Liver (tissue), 9 donors: ENCODE results near the gene RNF8. TPM values are rescaled to one million over a fixed set of nuclear protein-coding genes. Genes with fewer than 3 reads are reported as not detected.

Source experiments
- DNase-seq: peaks from one replicate; pipeline ENCODE4 v3.0.0-alpha.2; 2017; ENCODE audit warnings: low spot score
- H3K27ac ChIP-seq, 2 donors: one replicate each; pipeline ENCODE4 v1.7.0; 2013; ENCODE audit warnings: inconsistent platforms in 2 of 2, low read length in 2 of 2, control low read depth in 1 of 2, low read depth in 1 of 2, mild to moderate bottlenecking in 1 of 2
- H3K27me3 ChIP-seq, 4 donors: one replicate each; pipeline versions ENCODE4 v1.6.1 to v1.7.0; 2013; ENCODE audit warnings: low read length in 3 of 4, inconsistent platforms in 1 of 4, mild to moderate bottlenecking in 1 of 4, moderate library complexity in 1 of 4; ENCODE audit not compliant: control insufficient read depth in 4 of 4, insufficient read depth in 4 of 4
- H3K36me3 ChIP-seq, 4 donors: one replicate each; pipeline versions ENCODE4 v1.6.1 to v1.7.0; 2013; ENCODE audit warnings: low read length in 3 of 4, mild to moderate bottlenecking in 3 of 4, low read depth in 1 of 4, moderate library complexity in 1 of 4; ENCODE audit not compliant: control insufficient read depth in 4 of 4, insufficient read depth in 3 of 4
- H3K4me1 ChIP-seq, 4 donors: one replicate each; pipeline versions ENCODE4 v1.6.1 to v1.7.0; 2013; ENCODE audit warnings: low read length in 3 of 4, mild to moderate bottlenecking in 3 of 4, moderate library complexity in 1 of 4; ENCODE audit not compliant: control insufficient read depth in 4 of 4, insufficient read depth in 4 of 4
- H3K4me3 ChIP-seq, 3 donors: one replicate each; pipeline versions ENCODE4 v1.6.1 to v1.7.0; 2013; ENCODE audit warnings: low read length in 3 of 3, control low read depth in 1 of 3, low read depth in 1 of 3, mild to moderate bottlenecking in 1 of 3
- H3K9ac ChIP-seq, 2 donors: one replicate each; pipeline ENCODE4 v1.7.0; 2013; ENCODE audit warnings: low read length in 2 of 2, mild to moderate bottlenecking in 2 of 2, moderate library complexity in 2 of 2, control low read depth in 1 of 2, low read depth in 1 of 2
- H3K9me3 ChIP-seq, 4 donors: one replicate each; pipeline versions ENCODE4 v1.6.1 to v1.7.0; 2013; ENCODE audit warnings: low read length in 3 of 4; ENCODE audit not compliant: control insufficient read depth in 4 of 4
- EGR1 ChIP-seq, 2 donors: IDR thresholded peaks; 2 replicates each; pipeline ENCODE4 v1.6.1; 2016 to 2018; ENCODE audit warnings: antibody characterized with exemption in 2 of 2, low read depth in 2 of 2
- FOXA1 ChIP-seq: IDR thresholded peaks from 2 replicates; pipeline ENCODE4 v1.6.1; 2016; ENCODE audit warnings: antibody characterized with exemption
- FOXA2 ChIP-seq: IDR thresholded peaks from 2 replicates; pipeline ENCODE4 v1.6.1; 2016; ENCODE audit warnings: antibody characterized with exemption
- GABPA ChIP-seq, 2 donors: IDR thresholded peaks in 1 of 2; conservative IDR thresholded peaks in 1 of 2; 2 replicates each; pipeline ENCODE4 v1.6.1; 2016; ENCODE audit warnings: antibody characterized with exemption in 2 of 2, mild to moderate bottlenecking in 1 of 2, moderate library complexity in 1 of 2
- HNF4A ChIP-seq, 2 donors: conservative IDR thresholded peaks; 2 replicates each; pipeline ENCODE4 v1.6.1; 2016; ENCODE audit warnings: antibody characterized with exemption in 2 of 2, mild to moderate bottlenecking in 2 of 2
- HNF4G ChIP-seq: IDR thresholded peaks from 2 replicates; pipeline ENCODE4 v1.6.1; 2016; ENCODE audit warnings: antibody characterized with exemption
- JUND ChIP-seq, 2 donors: IDR thresholded peaks; 2 replicates each; pipeline ENCODE4 v1.6.1; 2016; ENCODE audit warnings: antibody characterized with exemption in 2 of 2
- NR2F2 ChIP-seq: IDR thresholded peaks from 2 replicates; pipeline ENCODE4 v1.6.1; 2016; ENCODE audit warnings: antibody characterized with exemption
- RAD21 ChIP-seq, 2 donors: IDR thresholded peaks; 2 replicates each; pipeline ENCODE4 v1.6.1; 2016; ENCODE audit warnings: antibody characterized with exemption in 2 of 2, mild to moderate bottlenecking in 2 of 2
- SP1 ChIP-seq: IDR thresholded peaks from 2 replicates; pipeline ENCODE4 v1.6.1; 2018; ENCODE audit warnings: antibody characterized with exemption, mild to moderate bottlenecking
- TAF1 ChIP-seq: conservative IDR thresholded peaks from 2 replicates; pipeline ENCODE4 v1.6.1; 2016; ENCODE audit warnings: antibody characterized with exemption, mild to moderate bottlenecking
- WGBS: extraction: QIAGEN DNeasy Blood & Tissue Kit; methylation state at CpG from one replicate; pipeline ENCODE4 v1.1.7; 2013; 5-methylcytosine and 5-hydroxymethylcytosine counted together
- polyA plus RNA-seq, 2 donors: library from polyadenylated mRNA; stranded (reverse) in 1 of 2; unstranded in 1 of 2; fragments of 200-250 nt in 1 of 2; fragments of >200 nt in 1 of 2; fragmentation: Nextera tagmentation in 1 of 2; extraction: Ambion mirVana in 1 of 2; gene quantifications; one replicate each; pipeline versions ENCODE4 v1.2.1 to v1.2.3, GENCODE V29; 2013 to 2015
- total RNA-seq, 2 donors: library from RNA; depleted of rRNA; stranded (reverse); fragments of >200 nt; gene quantifications; one replicate each; pipeline ENCODE4 v1.2.3, GENCODE V29; 2014
- TF ChIP-seq, protein P1 (sequence below): fragments of 150-350 bp; IDR thresholded peaks from 2 replicates; pipeline ENCODE4 v1.5.1; 2017; ENCODE audit warnings: improper control_type of control experiment, low read depth, low read length; ENCODE audit not compliant: missing input control
- TF ChIP-seq, protein P2 (sequence below): IDR thresholded peaks from 2 replicates; pipeline ENCODE4 v1.6.1; 2016; ENCODE audit warnings: antibody characterized with exemption
- TF ChIP-seq, protein P3 (sequence below): IDR thresholded peaks from 2 replicates; pipeline ENCODE4 v1.6.1; 2016; ENCODE audit warnings: antibody characterized with exemption
- TF ChIP-seq, protein P4 (sequence below): IDR thresholded peaks from 2 replicates; pipeline ENCODE4 v1.6.1; 2016; ENCODE audit warnings: antibody characterized with exemption, mild to moderate bottlenecking
- donor health status: healthy.
- donor health status: healthy.
- donor health status: healthy.
- donor health status: healthy.
- donor health status: healthy.

Gene RNF8
- total and polyA plus RNA-seq, 4 donors, result 6.1 to 9.9 (median 7.5) TPM

DNA sequence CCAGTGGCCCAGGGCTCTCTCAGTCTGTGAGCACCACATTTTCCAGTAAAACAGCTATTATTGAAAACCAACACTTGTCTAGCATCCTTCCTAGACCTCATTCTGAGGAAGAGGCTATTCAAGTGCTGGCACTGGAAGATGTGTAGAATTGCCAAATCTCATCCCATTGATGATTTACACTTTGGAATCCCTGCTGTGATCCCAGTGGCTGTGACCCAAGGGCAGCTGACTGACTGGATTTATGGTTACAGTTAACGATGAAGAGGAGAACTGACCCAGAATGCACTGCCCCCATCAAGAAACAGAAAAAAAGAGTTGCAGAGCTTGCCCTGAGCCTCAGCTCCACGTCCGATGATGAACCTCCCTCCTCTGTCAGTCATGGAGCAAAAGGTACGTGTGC lies 81.6 kb downstream of the RNF8 start (continued):
- TF ChIP-seq, protein P1, sequence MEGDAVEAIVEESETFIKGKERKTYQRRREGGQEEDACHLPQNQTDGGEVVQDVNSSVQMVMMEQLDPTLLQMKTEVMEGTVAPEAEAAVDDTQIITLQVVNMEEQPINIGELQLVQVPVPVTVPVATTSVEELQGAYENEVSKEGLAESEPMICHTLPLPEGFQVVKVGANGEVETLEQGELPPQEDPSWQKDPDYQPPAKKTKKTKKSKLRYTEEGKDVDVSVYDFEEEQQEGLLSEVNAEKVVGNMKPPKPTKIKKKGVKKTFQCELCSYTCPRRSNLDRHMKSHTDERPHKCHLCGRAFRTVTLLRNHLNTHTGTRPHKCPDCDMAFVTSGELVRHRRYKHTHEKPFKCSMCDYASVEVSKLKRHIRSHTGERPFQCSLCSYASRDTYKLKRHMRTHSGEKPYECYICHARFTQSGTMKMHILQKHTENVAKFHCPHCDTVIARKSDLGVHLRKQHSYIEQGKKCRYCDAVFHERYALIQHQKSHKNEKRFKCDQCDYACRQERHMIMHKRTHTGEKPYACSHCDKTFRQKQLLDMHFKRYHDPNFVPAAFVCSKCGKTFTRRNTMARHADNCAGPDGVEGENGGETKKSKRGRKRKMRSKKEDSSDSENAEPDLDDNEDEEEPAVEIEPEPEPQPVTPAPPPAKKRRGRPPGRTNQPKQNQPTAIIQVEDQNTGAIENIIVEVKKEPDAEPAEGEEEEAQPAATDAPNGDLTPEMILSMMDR, result no peak
- no peak for TF ChIP-seq JUND (IDR thresholded peaks at IDR 0.05)
- TF ChIP-seq, protein P2, sequence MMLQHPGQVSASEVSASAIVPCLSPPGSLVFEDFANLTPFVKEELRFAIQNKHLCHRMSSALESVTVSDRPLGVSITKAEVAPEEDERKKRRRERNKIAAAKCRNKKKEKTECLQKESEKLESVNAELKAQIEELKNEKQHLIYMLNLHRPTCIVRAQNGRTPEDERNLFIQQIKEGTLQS, result no peak

DNA sequence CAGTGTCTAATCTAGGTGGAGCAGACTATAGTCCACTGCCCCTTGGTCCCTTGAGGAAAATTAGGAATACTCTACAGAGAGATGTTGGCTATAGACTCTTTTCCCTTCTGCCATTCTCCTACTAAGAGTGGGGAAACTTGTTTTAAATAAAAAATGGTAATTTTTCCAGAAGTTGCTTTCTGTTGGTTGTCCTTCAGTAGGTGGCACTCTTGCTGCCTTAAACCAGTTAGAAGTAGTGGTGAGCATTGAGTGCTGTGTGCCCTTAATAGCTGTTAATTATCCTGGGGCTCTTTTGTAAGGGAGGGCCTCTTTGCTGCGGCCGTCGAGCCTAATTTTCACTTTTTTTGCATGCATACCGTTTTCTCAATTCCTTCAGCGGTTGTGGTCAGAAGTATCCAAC lies 82.0 kb downstream of the RNF8 start:
- no peak overlapping the region for H3K4me3 ChIP-seq
- H3K27ac ChIP-seq, result no peak overlapping the region
- no peak overlapping the region for H3K9ac ChIP-seq
- WGBS, result 89% methylated on average over 5 of the region's 5 CpGs
- peaks cover 0 to 23% (median 15%) of the 10 kb centered on the region in 4 donors for H3K36me3 ChIP-seq
- H3K27me3 ChIP-seq, result no peaks in the 10 kb centered on the region
- no peaks in the 10 kb centered on the region for H3K9me3 ChIP-seq
- DNase-seq, result no peak
- TF ChIP-seq, protein P1, result no peak
- TF ChIP-seq HNF4A (conservative IDR thresholded peaks at IDR 0.05), result no peak
- no peak for TF ChIP-seq HNF4G
- TF ChIP-seq, protein P2, result no peak
- TF ChIP-seq SP1, result no peak
- no peak for TF ChIP-seq EGR1 (IDR thresholded peaks at IDR 0.05; ENCODE audit: low read depth in 2 of 2)
- no peak for TF ChIP-seq GABPA (IDR thresholded peaks at IDR 0.05 in 1 of 2, conservative IDR thresholded peaks at IDR 0.05 in 1 of 2)
- TF ChIP-seq TAF1, result no peak
- H3K4me1 ChIP-seq, result peaks cover 0 to 16% (median 12%) of the 10 kb centered on the region in 4 donors

DNA sequence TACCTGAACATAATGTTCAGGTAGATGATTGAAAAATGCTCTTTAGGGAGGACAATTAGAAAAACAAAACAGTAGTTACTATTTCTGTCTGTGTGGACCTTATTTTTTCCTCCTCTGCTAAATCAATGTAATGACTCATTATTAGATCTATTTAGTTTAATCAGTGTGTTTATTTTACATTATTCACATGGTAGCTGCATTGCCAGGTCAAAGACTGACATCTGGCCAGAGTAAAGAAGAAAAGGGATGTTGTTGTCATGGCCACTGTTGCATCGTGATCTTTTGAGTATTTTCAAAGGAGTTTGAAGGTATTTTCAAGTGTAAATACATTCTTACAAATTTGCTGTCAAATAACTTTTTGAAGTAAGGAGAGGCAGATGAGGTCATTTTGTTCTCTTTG lies 85.1 kb downstream of the RNF8 start:
- Histone ChIP-seq H3K9me3 (no peaks in the 10 kb centered on the region), H3K9ac (no peak overlapping the region), H3K4me1 (peaks cover 0 to 21% (median 12%) of the 10 kb centered on the region in 4 donors), H3K27me3 (no peaks in the 10 kb centered on the region), H3K4me3 (no peak overlapping the region), H3K36me3 (peaks cover 0 to 24% (median 15%) of the 10 kb centered on the region in 4 donors), H3K27ac (no peak overlapping the region)
- TF ChIP-seq SP1, result no peak
- WGBS, result 49% methylated on average over 1 of the region's 1 CpG
- DNase-seq, result no peak

DNA sequence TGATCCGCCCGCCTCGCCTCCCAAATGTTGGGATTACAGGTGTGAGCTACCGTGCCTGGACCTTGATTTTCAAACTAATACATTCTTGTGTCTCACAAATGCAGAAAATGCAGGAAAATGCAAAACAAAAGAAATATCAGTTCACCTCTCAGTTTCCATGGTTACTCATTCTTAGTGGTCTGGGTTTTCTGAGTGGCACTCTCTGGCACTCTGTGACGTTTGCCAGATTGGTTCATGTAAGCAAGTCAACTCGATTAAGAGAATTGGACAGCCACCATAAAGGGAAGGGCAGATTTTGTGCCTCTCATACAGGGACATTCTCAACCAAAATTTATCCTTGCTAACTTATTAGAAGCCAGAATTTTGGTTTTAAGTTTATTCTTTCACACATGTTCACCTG lies 87.9 kb downstream of the RNF8 start:
- Histone ChIP-seq H3K9ac (no peak overlapping the region), H3K4me1 (peaks cover 0 to 17% (median 5%) of the 10 kb centered on the region in 4 donors), H3K9me3 (no peaks in the 10 kb centered on the region), H3K4me3 (no peak overlapping the region), H3K36me3 (peaks cover 7 to 36% (median 26%) of the 10 kb centered on the region in 4 donors), H3K27me3 (no peaks in the 10 kb centered on the region), H3K27ac (peak overlapping the region in 1 of 2 donors; percentile 62)
- WGBS, result 91% methylated on average over 6 of the region's 6 CpGs
- no peak for DNase-seq
- TF ChIP-seq TAF1 (no peak), GABPA (IDR thresholded peaks at IDR 0.05 in 1 of 2, conservative IDR thresholded peaks at IDR 0.05 in 1 of 2) (no peak), NR2F2 (no peak), FOXA2 (no peak), EGR1 (IDR thresholded peaks at IDR 0.05; ENCODE audit: low read depth in 2 of 2) (no peak), SP1 (no peak), FOXA1 (no peak), RAD21 (IDR thresholded peaks at IDR 0.05) (no peak)
- TF ChIP-seq, protein P3, sequence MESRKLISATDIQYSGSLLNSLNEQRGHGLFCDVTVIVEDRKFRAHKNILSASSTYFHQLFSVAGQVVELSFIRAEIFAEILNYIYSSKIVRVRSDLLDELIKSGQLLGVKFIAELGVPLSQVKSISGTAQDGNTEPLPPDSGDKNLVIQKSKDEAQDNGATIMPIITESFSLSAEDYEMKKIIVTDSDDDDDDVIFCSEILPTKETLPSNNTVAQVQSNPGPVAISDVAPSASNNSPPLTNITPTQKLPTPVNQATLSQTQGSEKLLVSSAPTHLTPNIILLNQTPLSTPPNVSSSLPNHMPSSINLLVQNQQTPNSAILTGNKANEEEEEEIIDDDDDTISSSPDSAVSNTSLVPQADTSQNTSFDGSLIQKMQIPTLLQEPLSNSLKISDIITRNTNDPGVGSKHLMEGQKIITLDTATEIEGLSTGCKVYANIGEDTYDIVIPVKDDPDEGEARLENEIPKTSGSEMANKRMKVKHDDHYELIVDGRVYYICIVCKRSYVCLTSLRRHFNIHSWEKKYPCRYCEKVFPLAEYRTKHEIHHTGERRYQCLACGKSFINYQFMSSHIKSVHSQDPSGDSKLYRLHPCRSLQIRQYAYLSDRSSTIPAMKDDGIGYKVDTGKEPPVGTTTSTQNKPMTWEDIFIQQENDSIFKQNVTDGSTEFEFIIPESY, result no peak
- TF ChIP-seq, protein P4, sequence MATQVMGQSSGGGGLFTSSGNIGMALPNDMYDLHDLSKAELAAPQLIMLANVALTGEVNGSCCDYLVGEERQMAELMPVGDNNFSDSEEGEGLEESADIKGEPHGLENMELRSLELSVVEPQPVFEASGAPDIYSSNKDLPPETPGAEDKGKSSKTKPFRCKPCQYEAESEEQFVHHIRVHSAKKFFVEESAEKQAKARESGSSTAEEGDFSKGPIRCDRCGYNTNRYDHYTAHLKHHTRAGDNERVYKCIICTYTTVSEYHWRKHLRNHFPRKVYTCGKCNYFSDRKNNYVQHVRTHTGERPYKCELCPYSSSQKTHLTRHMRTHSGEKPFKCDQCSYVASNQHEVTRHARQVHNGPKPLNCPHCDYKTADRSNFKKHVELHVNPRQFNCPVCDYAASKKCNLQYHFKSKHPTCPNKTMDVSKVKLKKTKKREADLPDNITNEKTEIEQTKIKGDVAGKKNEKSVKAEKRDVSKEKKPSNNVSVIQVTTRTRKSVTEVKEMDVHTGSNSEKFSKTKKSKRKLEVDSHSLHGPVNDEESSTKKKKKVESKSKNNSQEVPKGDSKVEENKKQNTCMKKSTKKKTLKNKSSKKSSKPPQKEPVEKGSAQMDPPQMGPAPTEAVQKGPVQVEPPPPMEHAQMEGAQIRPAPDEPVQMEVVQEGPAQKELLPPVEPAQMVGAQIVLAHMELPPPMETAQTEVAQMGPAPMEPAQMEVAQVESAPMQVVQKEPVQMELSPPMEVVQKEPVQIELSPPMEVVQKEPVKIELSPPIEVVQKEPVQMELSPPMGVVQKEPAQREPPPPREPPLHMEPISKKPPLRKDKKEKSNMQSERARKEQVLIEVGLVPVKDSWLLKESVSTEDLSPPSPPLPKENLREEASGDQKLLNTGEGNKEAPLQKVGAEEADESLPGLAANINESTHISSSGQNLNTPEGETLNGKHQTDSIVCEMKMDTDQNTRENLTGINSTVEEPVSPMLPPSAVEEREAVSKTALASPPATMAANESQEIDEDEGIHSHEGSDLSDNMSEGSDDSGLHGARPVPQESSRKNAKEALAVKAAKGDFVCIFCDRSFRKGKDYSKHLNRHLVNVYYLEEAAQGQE, result no peak
- TF ChIP-seq, protein P2, result no peak
